K562 (cell line): Measurements from ENCODE around the gene RUNX3. TPM values are rescaled to one million over a fixed set of nuclear protein-coding genes. Genes with fewer than 3 reads are reported as not detected.
A peak's percentile ranks its signal among the peaks of the same experiment; 100 is the strongest.

Experiments
- ATAC-seq: fragments of 200-7000 bp; cut with Tn5 transposase; 3 replicates; pipeline ENCODE4 v1.9.1; 2020; ENCODE audit warnings: moderate library complexity
- BruUV-seq: library from RNA; stranded (reverse); fragments of 400-500 nt; replicated peaks from 2 replicates; lab custom pipeline; 2021; lab: Mats Ljungman, UMichigan
- CTCF ChIA-PET: fragments of 300-600 bp; formaldehyde crosslinking; extraction: SDS; loops from one replicate; lab custom pipeline; 2021; ENCODE audit warnings: low intra/inter-chr PET ratio; lab: Yijun Ruan, JAX
- POLR2A ChIA-PET: fragments of 300-600, 350-650 bp; sonication (Branson Sonifier 250); formaldehyde crosslinking; extraction: SDS; loops from one replicate; lab custom pipeline; 2021; ENCODE audit warnings: antibody characterized with exemption, inconsistent platforms; lab: Yijun Ruan, JAX
- DNase-seq, 4 experiments: peaks; one replicate each; pipeline versions ENCODE4 v3.0.0 to v3.0.0-alpha.2; 2011 to 2018; ENCODE audit warnings: low spot score in 3 of 4, mixed read lengths in 3 of 4; ENCODE audit errors: extremely low read depth in 1 of 4
- FAIRE-seq: peaks from 2 replicates; lab custom pipeline; 2011; peaks lifted over from hg19 to GRCh38; lab: Jason Lieb, UNC
- H2AFZ ChIP-seq: 2 replicates; pipeline ENCODE4 v1.6.0; 2011; ENCODE audit warnings: low read depth, low read length, control low read depth, inconsistent platforms
- H3K27ac ChIP-seq: fragments of 200-600 bp; 3 replicates; pipeline ENCODE4 v1.8.0; 2011; ENCODE audit warnings: low read depth, mild to moderate bottlenecking, control low read depth, inconsistent platforms, low read length, moderate library complexity, mixed read lengths; ENCODE audit errors: extremely low read depth
- H3K27me3 ChIP-seq, 2 experiments: fragments of 300-600 bp in 1 of 2; 2 replicates in 1 of 2; 3 replicates in 1 of 2; pipeline versions ENCODE4 v1.6.0 to v1.8.0; 2011; ENCODE audit warnings: inconsistent platforms in 2 of 2, low read length in 2 of 2, mild to moderate bottlenecking in 1 of 2, mixed read lengths in 1 of 2, moderate library complexity in 1 of 2; ENCODE audit not compliant: control insufficient read depth in 2 of 2, insufficient read depth in 2 of 2
- H3K36me3 ChIP-seq: fragments of 300-600 bp; 3 replicates; pipeline ENCODE4 v1.8.0; 2011; ENCODE audit warnings: mild to moderate bottlenecking, low read length, inconsistent platforms; ENCODE audit not compliant: control insufficient read depth, insufficient read depth
- H3K4me1 ChIP-seq, 2 experiments: fragments of 200-600 bp in 1 of 2; replicated peaks in 1 of 2; 2 replicates in 1 of 2; 3 replicates in 1 of 2; pipeline versions ENCODE4 v1.5.1 to v1.8.0; 2011; ENCODE audit warnings: inconsistent platforms in 2 of 2, low read length in 2 of 2, mild to moderate bottlenecking in 1 of 2, mixed read lengths in 1 of 2, moderate library complexity in 1 of 2; ENCODE audit not compliant: control insufficient read depth in 2 of 2, insufficient read depth in 2 of 2
- H3K4me2 ChIP-seq: 2 replicates; pipeline ENCODE4 v1.6.1; 2011; ENCODE audit warnings: low read length, control low read depth, inconsistent platforms, mixed read lengths; ENCODE audit not compliant: insufficient read depth
- H3K4me3 ChIP-seq: fragments of 200-600 bp; sonication (generic), shearing (Covaris generic); 2 replicates; pipeline ENCODE4 v1.5.1; 2016; ENCODE audit warnings: control low read depth, inconsistent platforms
- H3K79me2 ChIP-seq: fragments of 200-600 bp; 3 replicates; pipeline ENCODE4 v1.8.0; 2011; ENCODE audit warnings: low read length, inconsistent platforms; ENCODE audit not compliant: control insufficient read depth, insufficient read depth
- H3K9ac ChIP-seq, 2 experiments: 2 replicates each; pipeline versions ENCODE4 v1.6.0 to v1.6.1; 2011; ENCODE audit warnings: low read depth in 2 of 2, low read length in 2 of 2, control low read depth in 1 of 2, inconsistent platforms in 1 of 2, mild to moderate bottlenecking in 1 of 2, mixed read lengths in 1 of 2; ENCODE audit not compliant: insufficient read depth in 1 of 2
- H3K9me1 ChIP-seq: one replicate; pipeline ENCODE4 v1.6.0; 2011; ENCODE audit warnings: inconsistent platforms, mild to moderate bottlenecking, low read length, moderate library complexity; ENCODE audit not compliant: control insufficient read depth, insufficient read depth
- H3K9me3 ChIP-seq: replicated peaks from 2 replicates; pipeline ENCODE4 v1.5.1; 2011; ENCODE audit warnings: low read depth, low read length, inconsistent platforms; ENCODE audit not compliant: control insufficient read depth, insufficient read depth
- H4K20me1 ChIP-seq: replicated peaks from 2 replicates; pipeline ENCODE4 v1.6.1; 2011; ENCODE audit warnings: low read length, inconsistent platforms, mixed read lengths; ENCODE audit not compliant: control insufficient read depth, insufficient read depth
- DDX20 ChIP-seq: fragments of 450-650 bp; IDR thresholded peaks from 2 replicates; pipeline ENCODE4 v1.6.1; 2016; ENCODE audit warnings: missing genetic modification characterization, low read depth, mild to moderate bottlenecking, missing compliant biosample characterization, moderate library complexity
- EWSR1 ChIP-seq: fragments of 450-650 bp; IDR thresholded peaks from 2 replicates; pipeline ENCODE4 v1.6.1; 2018; ENCODE audit warnings: borderline replicate concordance, mild to moderate bottlenecking, low read depth, moderate library complexity; ENCODE audit not compliant: partially characterized antibody
- GTF3C2 ChIP-seq: IDR thresholded peaks from 3 replicates; pipeline ENCODE4 v1.6.1; 2011; ENCODE audit warnings: borderline replicate concordance, mild to moderate bottlenecking, moderate library complexity; ENCODE audit not compliant: insufficient read length; ENCODE audit errors: extremely low read depth
- KDM1A ChIP-seq, 2 experiments: fragments of 450-650 bp; IDR thresholded peaks; 2 replicates each; pipeline ENCODE4 v1.6.1; 2016; ENCODE audit warnings: mild to moderate bottlenecking in 2 of 2
- MEF2D ChIP-seq: conservative IDR thresholded peaks from 2 replicates; pipeline ENCODE4 v1.6.1; 2016; ENCODE audit warnings: low read depth, missing genetic modification characterization, missing compliant biosample characterization
- MITF ChIP-seq: IDR thresholded peaks from 2 replicates; pipeline ENCODE4 v1.6.1; 2014; ENCODE audit warnings: antibody characterized with exemption
- PML ChIP-seq: IDR thresholded peaks from 2 replicates; pipeline ENCODE4 v1.6.1; 2012; ENCODE audit warnings: low read length, inconsistent platforms
- ZBTB33 ChIP-seq: sonication (generic); formaldehyde crosslinking; IDR thresholded peaks from 2 replicates; pipeline ENCODE4 v1.8.1; 2023; ENCODE audit warnings: mild to moderate bottlenecking, missing genetic modification reagents
- WGBS: fragments of 100-300 bp; shearing (Covaris generic); methylation state at CpG from one replicate; pipeline ENCODE4 v1.1.6; 2016; ENCODE audit warnings: low coverage, mixed read lengths; ENCODE audit not compliant: insufficient coverage; ENCODE audit errors: missing lambda C conversion rate; 5-methylcytosine and 5-hydroxymethylcytosine counted together
- in situ Hi-C: fragments of 300-500 bp; cut with MboI; formaldehyde crosslinking; loops from 4 replicates; pipeline ENCODE4 v1.15.0; 2018; ENCODE audit warnings: inconsistent platforms, mixed read lengths
- intact Hi-C: fragments of 100-400 bp; cut with micrococcal nuclease; formaldehyde crosslinking; loops from 2 replicates; pipeline ENCODE4 v1.14.2; 2022
- polyA plus RNA-seq, 8 experiments: library from polyadenylated mRNA; depleted of rRNA in 4 of 8; stranded (reverse) in 5 of 8; unstranded in 3 of 8; fragments of >200 nt; fragmentation: Nextera tagmentation in 2 of 8; fragmentation: Illumina TruSeq in 1 of 8; extraction: Ambion mirVana in 2 of 8; extraction: Trizol in 1 of 8; gene quantifications; 2 replicates each; pipeline versions ENCODE4 v1.2.1 to v1.2.3, GENCODE V29; 2011 to 2014; ENCODE audit warnings: inconsistent platforms in 1 of 8, missing spikeins in 1 of 8
- total RNA-seq, 7 experiments: library from RNA; depleted of rRNA in 6 of 7; stranded (reverse); fragments of >200 nt in 6 of 7; fragmentation: Illumina TruSeq in 2 of 7; extraction: Trizol in 2 of 7; gene quantifications; 2 replicates each; pipeline versions ENCODE4 v1.2.1 to v1.2.3, GENCODE V29; 2011 to 2021; ENCODE audit warnings: low replicate concordance in 1 of 7
- TF ChIP-seq, protein P1 (sequence below): fragments of 250-450 bp; sonication (Bioruptor Pico); IDR thresholded peaks from 2 replicates; pipeline ENCODE4 v1.4.0; 2020; ENCODE audit warnings: mild to moderate bottlenecking

The RUNX3 gene
- total and polyA plus RNA-seq, 9 of the 15 experiments (the other 6 are each of a cell fraction or from before 2014, with no cell fraction given) = 0.01 to 0.64 (median 0.09) TPM

DNA sequence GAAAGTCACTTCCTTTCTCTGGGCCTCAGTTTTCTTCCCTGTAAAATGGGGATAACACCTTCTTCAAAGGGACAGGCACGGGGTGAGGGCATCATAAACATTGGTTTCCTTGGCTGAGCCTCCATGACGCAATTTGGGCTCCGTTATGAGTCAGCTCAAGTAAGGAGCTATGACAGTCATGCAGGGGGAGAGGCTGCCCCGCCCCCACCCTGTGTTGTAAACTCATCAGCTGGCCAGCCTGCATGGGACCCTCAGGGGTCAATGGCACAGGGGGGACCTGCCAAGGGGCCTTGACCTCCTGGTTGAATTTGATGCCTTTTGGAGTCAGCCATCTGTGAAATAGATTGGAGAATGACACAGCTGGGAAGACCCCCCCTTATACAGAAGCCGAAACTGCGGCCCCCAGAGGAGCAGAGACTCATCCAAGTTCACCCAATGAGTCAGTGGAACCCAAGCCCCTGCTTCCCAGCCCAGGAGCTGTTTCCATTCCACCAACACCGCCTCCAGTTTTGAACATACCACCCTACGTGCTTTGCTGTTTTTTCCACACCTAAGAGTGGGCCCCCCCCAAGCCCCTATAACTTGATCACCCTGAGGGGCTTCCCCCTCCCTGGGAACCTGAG, 36.8 kb upstream of the RUNX3 start (continued):
- no peak for TF ChIP-seq GTF3C2
- TF ChIP-seq, protein P1, sequence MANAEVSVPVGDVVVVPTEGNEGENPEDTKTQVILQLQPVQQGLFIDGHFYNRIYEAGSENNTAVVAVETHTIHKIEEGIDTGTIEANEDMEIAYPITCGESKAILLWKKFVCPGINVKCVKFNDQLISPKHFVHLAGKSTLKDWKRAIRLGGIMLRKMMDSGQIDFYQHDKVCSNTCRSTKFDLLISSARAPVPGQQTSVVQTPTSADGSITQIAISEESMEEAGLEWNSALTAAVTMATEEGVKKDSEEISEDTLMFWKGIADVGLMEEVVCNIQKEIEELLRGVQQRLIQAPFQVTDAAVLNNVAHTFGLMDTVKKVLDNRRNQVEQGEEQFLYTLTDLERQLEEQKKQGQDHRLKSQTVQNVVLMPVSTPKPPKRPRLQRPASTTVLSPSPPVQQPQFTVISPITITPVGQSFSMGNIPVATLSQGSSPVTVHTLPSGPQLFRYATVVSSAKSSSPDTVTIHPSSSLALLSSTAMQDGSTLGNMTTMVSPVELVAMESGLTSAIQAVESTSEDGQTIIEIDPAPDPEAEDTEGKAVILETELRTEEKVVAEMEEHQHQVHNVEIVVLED (CRISPR knock-in tag) = no peak
- TF ChIP-seq, all 486 proteins: peak for 57

DNA sequence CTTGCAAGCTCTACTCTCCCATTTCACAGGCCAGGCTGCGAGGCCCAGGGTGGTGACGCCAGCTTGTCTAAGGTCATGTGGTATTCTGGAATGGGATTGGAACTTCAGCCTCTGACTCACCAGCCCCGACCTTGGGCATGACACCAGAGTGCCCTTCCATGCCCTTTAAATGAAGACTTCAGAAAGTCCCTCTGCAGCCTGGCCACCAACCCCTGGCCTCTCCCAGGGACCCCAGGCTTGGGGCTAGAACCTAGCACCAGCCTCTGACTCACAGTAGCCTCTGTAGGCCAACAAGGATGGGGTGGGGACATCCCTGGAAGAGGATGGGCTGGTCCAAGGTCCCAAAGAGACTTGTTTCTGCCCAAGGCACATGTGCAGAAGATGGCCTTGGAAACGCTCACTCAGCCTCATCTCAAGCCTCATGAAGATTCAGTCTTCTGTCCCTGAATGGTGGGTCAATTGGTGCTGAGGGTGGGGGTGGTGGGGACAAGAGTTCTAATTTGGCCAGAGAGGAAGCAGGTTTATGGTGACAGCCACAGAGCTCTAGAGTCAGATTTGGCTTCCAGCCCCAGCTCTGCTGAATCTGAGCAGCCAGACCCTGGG, 36.1 kb upstream of the RUNX3 start:
- ChIA-PET CTCF (no interaction called here), POLR2A (no interaction called here)
- Histone ChIP-seq H2AFZ (no peak overlapping the region), H4K20me1 (no peaks in the 10 kb centered on the region; the same call in 1 of the 2 replicates), H3K9me1 (no peaks in the 10 kb centered on the region), H3K4me2 (0 out of 2 replicates have a peak overlapping the region, but pooled peaks have one; percentile 16), H3K27me3 (peaks cover 30 to 57% of the 10 kb centered on the region in 2 experiments), H3K4me1 (peaks cover 4 to 26% of the 10 kb centered on the region in 2 experiments; a peak in 3 of 5 replicates), H3K79me2 (no peaks in the 10 kb centered on the region), H3K9me3 (no peaks in the 10 kb centered on the region), H3K4me3 (no peak overlapping the region), H3K36me3 (no peaks in the 10 kb centered on the region), H3K27ac (no peak overlapping the region), H3K9ac (no peak overlapping the region)
- intact Hi-C loops (no loop called here), in situ Hi-C loops (no loop called here)
- BruUV-seq = no TSS peak
- ATAC-seq = no peak
- no peak for DNase-seq
- 54% methylated on average over 4 of the region's 4 CpGs for WGBS
- FAIRE-seq = no peak
- TF ChIP-seq MITF (no peak), DDX20 (peak; percentile 30; the same call in 1 of the 2 replicates), EWSR1 (no peak), ZBTB33 (CRISPR knock-in tag) (no peak), MEF2D (tag) (0 out of 2 replicates have a peak, but pooled peaks have one; percentile 47), KDM1A (IDR thresholded peaks at IDR 0.05) (peak in 1 of 2 experiments; percentile 90; a peak in 2 of 4 replicates), PML (no peak)
